Esophagus muscularis mucosa (tissue), 3 donors: ENCODE data around the gene RASD2.

ENCODE experiments used
- POLR2A ChIP-seq: fragments of 450-650 bp; IDR thresholded peaks from one replicate; pipeline ENCODE4 v1.6.1; 2017; ENCODE audit warnings: antibody characterized with exemption, moderate library complexity, mild to moderate bottlenecking, low read depth
- TF ChIP-seq, protein P1 (sequence below), 3 experiments: fragments of 200-600 bp in 2 of 3; fragments of 450-650 bp in 1 of 3; sonication (generic) in 2 of 3; IDR thresholded peaks; one replicate each; pipeline ENCODE4 v1.5.1; 2017 to 2019; ENCODE audit warnings: antibody characterized with exemption in 3 of 3, mild to moderate bottlenecking in 2 of 3, moderate library complexity in 1 of 3

DNA sequence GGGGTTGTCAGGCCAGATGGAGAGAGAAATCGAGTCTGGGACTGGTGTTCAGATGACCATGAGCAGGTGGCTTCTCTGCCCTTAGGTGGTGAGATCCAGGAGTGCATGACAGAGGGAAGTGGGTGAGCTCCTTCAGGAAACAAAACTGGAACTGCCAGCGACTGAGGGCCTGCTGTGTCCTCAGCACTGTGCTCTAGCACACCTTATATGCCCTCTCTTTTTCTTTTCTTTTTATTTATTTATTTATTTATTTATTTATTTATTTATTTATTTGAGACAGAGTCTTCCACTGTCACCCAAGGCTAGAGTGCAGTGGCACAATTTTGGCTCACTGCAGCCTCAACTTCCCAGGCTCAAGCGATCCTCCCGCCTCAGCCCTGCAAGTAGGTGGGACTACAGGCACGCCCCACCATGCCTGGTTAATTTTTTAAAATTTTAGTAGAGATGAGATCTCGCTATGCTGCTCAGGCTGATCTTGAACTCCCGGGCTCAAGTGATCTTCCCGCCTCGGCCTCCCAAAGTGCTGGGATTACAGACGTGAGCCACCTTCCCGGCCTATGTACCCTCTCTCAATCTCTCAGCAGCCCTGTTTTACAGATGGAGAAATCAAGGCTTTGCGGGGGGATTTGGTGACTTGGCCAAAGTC lies 14.8 kb upstream of the RASD2 start:
- TF ChIP-seq, protein P1, sequence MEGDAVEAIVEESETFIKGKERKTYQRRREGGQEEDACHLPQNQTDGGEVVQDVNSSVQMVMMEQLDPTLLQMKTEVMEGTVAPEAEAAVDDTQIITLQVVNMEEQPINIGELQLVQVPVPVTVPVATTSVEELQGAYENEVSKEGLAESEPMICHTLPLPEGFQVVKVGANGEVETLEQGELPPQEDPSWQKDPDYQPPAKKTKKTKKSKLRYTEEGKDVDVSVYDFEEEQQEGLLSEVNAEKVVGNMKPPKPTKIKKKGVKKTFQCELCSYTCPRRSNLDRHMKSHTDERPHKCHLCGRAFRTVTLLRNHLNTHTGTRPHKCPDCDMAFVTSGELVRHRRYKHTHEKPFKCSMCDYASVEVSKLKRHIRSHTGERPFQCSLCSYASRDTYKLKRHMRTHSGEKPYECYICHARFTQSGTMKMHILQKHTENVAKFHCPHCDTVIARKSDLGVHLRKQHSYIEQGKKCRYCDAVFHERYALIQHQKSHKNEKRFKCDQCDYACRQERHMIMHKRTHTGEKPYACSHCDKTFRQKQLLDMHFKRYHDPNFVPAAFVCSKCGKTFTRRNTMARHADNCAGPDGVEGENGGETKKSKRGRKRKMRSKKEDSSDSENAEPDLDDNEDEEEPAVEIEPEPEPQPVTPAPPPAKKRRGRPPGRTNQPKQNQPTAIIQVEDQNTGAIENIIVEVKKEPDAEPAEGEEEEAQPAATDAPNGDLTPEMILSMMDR (IDR thresholded peaks at IDR 0.05) = no peak
- no peak for TF ChIP-seq POLR2A
